Left lung (tissue), 10 donors: ENCODE results near the gene ASXL2. TPM values are rescaled to one million over a fixed set of nuclear protein-coding genes. Genes with fewer than 3 reads are reported as not detected.

Experiments used
- ATAC-seq: fragments of 200-7000 bp; cut with Tn5 transposase; one replicate; pipeline ENCODE4 v1.9.1; 2020; ENCODE audit warnings: moderate library complexity
- DNase-seq, 4 donors: peaks; one replicate each; pipeline ENCODE4 v3.0.0-alpha.2; 2013 to 2020
- H3K27ac ChIP-seq, 2 donors: fragments of 200-600 bp; sonication (generic) in 1 of 2; one replicate each; pipeline versions ENCODE4 v1.5.0 to v1.8.0; 2020 to 2021
- H3K27me3 ChIP-seq, 2 donors: fragments of 200-600 bp; sonication (generic) in 1 of 2; one replicate each; pipeline versions ENCODE4 v1.5.0 to v1.8.0; 2020 to 2021
- H3K36me3 ChIP-seq, 2 donors: fragments of 200-600 bp; sonication (generic) in 1 of 2; one replicate each; pipeline versions ENCODE4 v1.5.0 to v1.8.0; 2020 to 2021
- H3K4me1 ChIP-seq, 2 donors: fragments of 200-600 bp; one replicate each; pipeline ENCODE4 v1.8.0; 2021
- H3K4me3 ChIP-seq, 2 donors: fragments of 200-600 bp; sonication (generic) in 1 of 2; one replicate each; pipeline versions ENCODE4 v1.5.0 to v1.8.0; 2020 to 2021; ENCODE audit warnings: mild to moderate bottlenecking in 1 of 2
- H3K9me3 ChIP-seq, 2 donors: fragments of 200-600 bp; sonication (generic) in 1 of 2; one replicate each; pipeline versions ENCODE4 v1.5.0 to v1.8.0; 2020 to 2021
- intact Hi-C, 2 donors: fragments of 100-400 bp; cut with DNase I; formaldehyde crosslinking; loops; one replicate each; pipeline versions ENCODE4 v1.11.2 to v1.14.2; 2022
- polyA plus RNA-seq, 6 donors: library from polyadenylated mRNA; unstranded; fragments of 120-200 nt; gene quantifications; one replicate each; pipeline ENCODE4 v1.2.1, GENCODE V29; 2013; ENCODE audit not compliant: insufficient read length in 6 of 6
- total RNA-seq, 2 donors: library from RNA; stranded (reverse); fragmentation: NEBNext Ultra II Directional; extraction: Animal tissue kit (Norgen Biotek cat#: 25700); gene quantifications; one replicate each; pipeline ENCODE4 v1.2.1, GENCODE V29; 2021
- TF ChIP-seq, protein P1 (sequence below), 2 donors: fragments of 200-600 bp; sonication (generic) in 1 of 2; IDR thresholded peaks; one replicate each; pipeline versions ENCODE4 v1.5.0 to v1.8.0; 2021; ENCODE audit warnings: antibody characterized with exemption in 2 of 2
- donor health status: DM: no; HTN: yes; CAD: no.
- donor health status: DM: no; HTN: no; CAD: no.

ASXL2 gene
- total and polyA plus RNA-seq, 8 donors = 17.7 to 33.4 (median 19.4) TPM

DNA sequence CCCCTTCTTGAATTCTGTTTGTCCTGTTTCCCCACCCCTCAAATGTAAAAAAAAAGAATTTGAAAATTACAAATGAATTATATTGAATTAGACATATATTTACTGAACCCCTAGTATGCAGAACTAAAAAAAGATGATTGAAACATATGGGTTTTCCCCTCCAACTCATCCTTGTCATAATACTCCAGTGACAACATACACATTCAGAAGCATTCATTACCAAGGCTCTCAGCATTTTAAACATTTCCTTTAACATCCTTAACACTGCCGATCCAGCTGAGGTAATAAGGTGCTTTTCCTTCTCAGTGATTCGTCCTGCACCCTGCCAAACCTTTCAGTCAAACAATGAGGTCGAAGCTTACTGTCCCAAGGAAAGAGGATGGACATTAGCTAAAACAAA is 151.8 kb downstream of the ASXL2 start:
- H3K4me1 ChIP-seq = no peaks in the 10 kb centered on the region
- H3K4me3 ChIP-seq = no peak overlapping the region
- no peaks in the 10 kb centered on the region for H3K9me3 ChIP-seq
- intact Hi-C loops = no loop called here
- H3K27me3 ChIP-seq = no peaks in the 10 kb centered on the region
- TF ChIP-seq, protein P1, sequence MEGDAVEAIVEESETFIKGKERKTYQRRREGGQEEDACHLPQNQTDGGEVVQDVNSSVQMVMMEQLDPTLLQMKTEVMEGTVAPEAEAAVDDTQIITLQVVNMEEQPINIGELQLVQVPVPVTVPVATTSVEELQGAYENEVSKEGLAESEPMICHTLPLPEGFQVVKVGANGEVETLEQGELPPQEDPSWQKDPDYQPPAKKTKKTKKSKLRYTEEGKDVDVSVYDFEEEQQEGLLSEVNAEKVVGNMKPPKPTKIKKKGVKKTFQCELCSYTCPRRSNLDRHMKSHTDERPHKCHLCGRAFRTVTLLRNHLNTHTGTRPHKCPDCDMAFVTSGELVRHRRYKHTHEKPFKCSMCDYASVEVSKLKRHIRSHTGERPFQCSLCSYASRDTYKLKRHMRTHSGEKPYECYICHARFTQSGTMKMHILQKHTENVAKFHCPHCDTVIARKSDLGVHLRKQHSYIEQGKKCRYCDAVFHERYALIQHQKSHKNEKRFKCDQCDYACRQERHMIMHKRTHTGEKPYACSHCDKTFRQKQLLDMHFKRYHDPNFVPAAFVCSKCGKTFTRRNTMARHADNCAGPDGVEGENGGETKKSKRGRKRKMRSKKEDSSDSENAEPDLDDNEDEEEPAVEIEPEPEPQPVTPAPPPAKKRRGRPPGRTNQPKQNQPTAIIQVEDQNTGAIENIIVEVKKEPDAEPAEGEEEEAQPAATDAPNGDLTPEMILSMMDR (IDR thresholded peaks at IDR 0.05) = no peak
- no peaks in the 10 kb centered on the region for H3K36me3 ChIP-seq
- DNase-seq (no peak), ATAC-seq (no peak)
- H3K27ac ChIP-seq = no peak overlapping the region

DNA sequence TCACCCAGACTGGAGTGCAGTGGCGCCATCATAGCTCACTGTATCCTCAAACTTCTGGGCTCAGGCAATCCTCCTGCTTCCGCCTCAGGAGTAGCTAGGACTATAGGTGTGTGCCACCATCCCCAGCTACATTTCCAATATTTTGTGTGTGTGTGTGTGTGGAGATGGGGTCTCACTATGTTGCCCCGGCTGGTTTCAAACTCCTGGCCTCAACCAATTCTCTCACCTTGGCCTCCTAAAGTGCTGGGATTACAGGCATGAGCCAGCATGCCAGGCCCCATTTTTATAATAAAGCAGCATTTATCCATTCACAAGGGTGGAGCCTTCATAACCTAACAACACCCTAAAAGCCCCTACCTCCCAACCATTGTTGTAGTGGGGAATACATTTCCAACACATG is 152.4 kb downstream of the ASXL2 start:
- H3K4me3 ChIP-seq = no peak overlapping the region
- no peak overlapping the region for H3K27ac ChIP-seq
- H3K4me1 ChIP-seq = no peaks in the 10 kb centered on the region
- no peaks in the 10 kb centered on the region for H3K9me3 ChIP-seq
- DNase-seq (no peak), ATAC-seq (no peak)
- no peaks in the 10 kb centered on the region for H3K27me3 ChIP-seq
- TF ChIP-seq, protein P1 (IDR thresholded peaks at IDR 0.05) = no peak
- intact Hi-C loops = no loop called here
- H3K36me3 ChIP-seq = no peaks in the 10 kb centered on the region

DNA sequence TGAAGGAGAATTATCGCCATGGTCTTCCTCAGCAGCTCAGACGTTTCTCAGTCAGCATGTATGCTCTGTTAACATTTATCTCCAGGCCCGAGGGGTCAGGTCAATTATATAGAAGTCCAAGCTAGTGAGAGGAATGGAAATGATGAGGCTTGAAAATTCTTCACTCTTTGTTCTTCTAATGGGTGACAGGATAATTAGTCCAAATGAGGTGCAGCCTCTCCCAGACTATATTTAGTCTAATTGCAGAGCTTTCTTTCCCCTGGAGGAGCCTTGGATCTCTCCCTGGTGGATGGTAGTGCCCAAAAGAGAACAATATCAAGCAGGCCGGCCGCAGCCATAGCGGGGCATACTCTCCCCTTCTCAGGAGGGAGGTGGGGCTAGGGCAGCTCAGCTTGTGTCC is 153.5 kb downstream of the ASXL2 start:
- ATAC-seq (no peak), DNase-seq (no peak)
- no peaks in the 10 kb centered on the region for H3K36me3 ChIP-seq
- H3K27me3 ChIP-seq = no peaks in the 10 kb centered on the region
- H3K4me3 ChIP-seq = no peak overlapping the region
- H3K9me3 ChIP-seq = no peaks in the 10 kb centered on the region
- TF ChIP-seq, protein P1 (IDR thresholded peaks at IDR 0.05) = no peak
- no peak overlapping the region for H3K27ac ChIP-seq
- H3K4me1 ChIP-seq = no peaks in the 10 kb centered on the region
- intact Hi-C loops = no loop called here

DNA sequence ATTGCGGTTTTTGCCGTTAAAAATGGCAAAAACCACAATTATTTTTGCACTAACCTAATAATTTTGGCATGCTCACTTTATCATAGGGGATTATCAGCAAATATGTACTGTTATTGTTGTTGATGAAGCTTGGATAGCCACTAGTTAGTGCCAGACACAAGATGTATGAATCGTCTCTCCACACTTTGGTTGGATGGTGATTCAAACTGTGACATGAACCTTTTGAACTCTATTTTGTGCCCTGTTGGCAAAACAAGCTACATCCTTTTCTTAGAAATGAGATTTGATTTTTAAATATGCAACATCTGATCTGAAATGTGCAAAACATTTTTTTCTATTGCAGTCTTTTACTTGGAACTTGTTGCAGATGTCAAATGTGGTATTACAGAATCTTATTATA is 156.1 kb downstream of the ASXL2 start:
- Histone ChIP-seq H3K4me3 (no peak overlapping the region), H3K27ac (no peak overlapping the region), H3K36me3 (no peaks in the 10 kb centered on the region), H3K4me1 (no peaks in the 10 kb centered on the region), H3K27me3 (no peaks in the 10 kb centered on the region), H3K9me3 (no peaks in the 10 kb centered on the region)
- intact Hi-C loops = no loop called here
- TF ChIP-seq, protein P1 (IDR thresholded peaks at IDR 0.05) = no peak
- ATAC-seq (no peak), DNase-seq (no peak)

DNA sequence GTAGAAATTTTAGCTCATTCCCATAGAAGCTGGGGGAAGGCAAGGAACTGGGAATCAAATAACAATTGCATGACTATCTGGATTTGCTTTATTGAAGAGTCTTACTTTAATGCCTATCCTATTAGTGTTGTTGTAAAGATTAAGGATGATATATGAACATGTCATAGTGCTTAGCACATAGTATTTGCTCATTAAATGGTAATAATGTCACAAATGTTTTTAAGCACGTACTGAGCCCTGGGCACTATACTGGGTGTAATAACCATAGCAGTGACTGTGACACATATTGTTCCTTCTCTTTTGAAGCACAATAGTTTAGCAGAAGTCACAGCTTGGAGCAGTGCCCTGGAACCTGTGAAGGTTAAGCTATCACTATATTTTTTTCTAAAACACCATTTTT is 157.7 kb downstream of the ASXL2 start:
- H3K36me3 ChIP-seq = no peaks in the 10 kb centered on the region
- TF ChIP-seq, protein P1 (IDR thresholded peaks at IDR 0.05) = no peak
- H3K4me3 ChIP-seq = no peak overlapping the region
- H3K27ac ChIP-seq = no peak overlapping the region
- no peaks in the 10 kb centered on the region for H3K9me3 ChIP-seq
- no peak for DNase-seq
- ATAC-seq = no peak
- no peaks in the 10 kb centered on the region for H3K4me1 ChIP-seq
- intact Hi-C loops = no loop called here
- H3K27me3 ChIP-seq = no peaks in the 10 kb centered on the region
